Measurements from ENCODE around the gene FNDC3B.

FNDC3B gene

DNA sequence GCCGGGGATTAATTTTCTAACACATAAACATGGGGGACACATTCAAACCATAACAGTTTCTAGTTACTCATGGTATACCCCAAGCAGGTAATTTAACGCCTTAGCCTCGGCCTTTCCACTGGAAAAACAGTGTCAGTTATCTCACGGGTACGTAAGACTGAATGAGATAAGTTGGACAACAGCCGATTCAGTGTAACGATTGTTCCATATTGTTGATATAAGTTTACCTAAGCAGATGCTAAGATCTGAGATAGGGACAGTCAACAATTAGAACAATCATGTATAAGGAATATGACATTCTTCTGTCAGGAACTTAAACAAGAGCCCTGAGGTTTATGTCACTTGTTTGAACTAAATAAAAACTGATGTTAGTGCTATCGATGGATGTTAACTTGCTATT is 278.1 kb downstream of the FNDC3B start:
- Histone ChIP-seq H3K27ac (ENCODE audit: low read depth, low read length) (no peak overlapping the region), H3K4me3 (ENCODE audit: insufficient read depth, low read length, poor library complexity, severe bottlenecking) (no peak overlapping the region), H3F3A (ENCODE audit: insufficient read depth) (no peaks in the 10 kb centered on the region), H3K9ac (ENCODE audit: low read length) (no peak overlapping the region), H3K27me3 (ENCODE audit: low read length) (no peaks in the 10 kb centered on the region), H3K9me2 (replicated peaks; ENCODE audit: insufficient read depth, low read length) (no peaks in the 10 kb centered on the region), H3K9me3 (ENCODE audit: insufficient read depth, low read length) (no peaks in the 10 kb centered on the region), H3K4me2 (ENCODE audit: low read depth, low read length, poor library complexity, severe bottlenecking) (no peak overlapping the region), H3K36me3 (ENCODE audit: low read length) (no peaks in the 10 kb centered on the region), H2AFZ (ENCODE audit: low read depth, low read length, severe bottlenecking) (no peak overlapping the region), H4K20me1 (ENCODE audit: low read depth, low read length) (no peaks in the 10 kb centered on the region), H3K79me2 (ENCODE audit: insufficient read depth, low read length) (no peaks in the 10 kb centered on the region)
- TF ChIP-seq, protein P1, sequence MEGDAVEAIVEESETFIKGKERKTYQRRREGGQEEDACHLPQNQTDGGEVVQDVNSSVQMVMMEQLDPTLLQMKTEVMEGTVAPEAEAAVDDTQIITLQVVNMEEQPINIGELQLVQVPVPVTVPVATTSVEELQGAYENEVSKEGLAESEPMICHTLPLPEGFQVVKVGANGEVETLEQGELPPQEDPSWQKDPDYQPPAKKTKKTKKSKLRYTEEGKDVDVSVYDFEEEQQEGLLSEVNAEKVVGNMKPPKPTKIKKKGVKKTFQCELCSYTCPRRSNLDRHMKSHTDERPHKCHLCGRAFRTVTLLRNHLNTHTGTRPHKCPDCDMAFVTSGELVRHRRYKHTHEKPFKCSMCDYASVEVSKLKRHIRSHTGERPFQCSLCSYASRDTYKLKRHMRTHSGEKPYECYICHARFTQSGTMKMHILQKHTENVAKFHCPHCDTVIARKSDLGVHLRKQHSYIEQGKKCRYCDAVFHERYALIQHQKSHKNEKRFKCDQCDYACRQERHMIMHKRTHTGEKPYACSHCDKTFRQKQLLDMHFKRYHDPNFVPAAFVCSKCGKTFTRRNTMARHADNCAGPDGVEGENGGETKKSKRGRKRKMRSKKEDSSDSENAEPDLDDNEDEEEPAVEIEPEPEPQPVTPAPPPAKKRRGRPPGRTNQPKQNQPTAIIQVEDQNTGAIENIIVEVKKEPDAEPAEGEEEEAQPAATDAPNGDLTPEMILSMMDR (IDR thresholded peaks at IDR 0.05; ENCODE audit: insufficient read depth, low read length, poor library complexity, severe bottlenecking) = no peak
- TF ChIP-seq EZH2phosphoT487 (conservative IDR thresholded peaks at IDR 0.05; ENCODE audit: low read length) = no peak

DNA sequence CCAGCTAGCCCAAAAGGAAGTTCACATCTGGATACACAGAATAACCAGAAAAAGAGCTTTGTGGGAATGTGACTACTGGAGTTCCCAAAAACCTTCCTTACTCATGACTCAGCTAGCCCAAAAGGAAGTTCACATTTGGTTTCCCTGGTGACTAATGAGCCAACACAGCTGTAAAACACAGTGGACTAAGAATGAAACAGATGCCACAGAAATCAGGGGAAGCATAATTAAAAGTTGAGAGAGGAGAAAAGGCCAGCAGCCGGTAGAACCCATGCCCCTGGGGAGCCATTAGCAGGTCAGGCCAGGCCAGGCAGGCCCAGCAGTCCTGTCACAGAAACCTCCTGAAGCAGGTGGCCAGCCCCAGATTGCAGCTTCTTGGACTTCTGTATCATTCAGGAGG is 278.6 kb downstream of the FNDC3B start:
- Histone ChIP-seq H3F3A (ENCODE audit: insufficient read depth) (no peaks in the 10 kb centered on the region), H3K79me2 (ENCODE audit: insufficient read depth, low read length) (no peaks in the 10 kb centered on the region), H3K27me3 (ENCODE audit: low read length) (no peaks in the 10 kb centered on the region), H3K9ac (ENCODE audit: low read length) (no peak overlapping the region), H4K20me1 (ENCODE audit: low read depth, low read length) (no peaks in the 10 kb centered on the region), H3K27ac (ENCODE audit: low read depth, low read length) (no peak overlapping the region), H3K4me2 (ENCODE audit: low read depth, low read length, poor library complexity, severe bottlenecking) (no peak overlapping the region), H3K9me3 (ENCODE audit: insufficient read depth, low read length) (no peaks in the 10 kb centered on the region), H3K36me3 (ENCODE audit: low read length) (no peaks in the 10 kb centered on the region), H3K9me2 (replicated peaks; ENCODE audit: insufficient read depth, low read length) (no peaks in the 10 kb centered on the region), H3K4me3 (ENCODE audit: insufficient read depth, low read length, poor library complexity, severe bottlenecking) (no peak overlapping the region), H2AFZ (ENCODE audit: low read depth, low read length, severe bottlenecking) (no peak overlapping the region)
- TF ChIP-seq EZH2phosphoT487 (conservative IDR thresholded peaks at IDR 0.05; ENCODE audit: low read length) = no peak
- TF ChIP-seq, protein P1 (IDR thresholded peaks at IDR 0.05; ENCODE audit: insufficient read depth, low read length, poor library complexity, severe bottlenecking) = no peak

DNA sequence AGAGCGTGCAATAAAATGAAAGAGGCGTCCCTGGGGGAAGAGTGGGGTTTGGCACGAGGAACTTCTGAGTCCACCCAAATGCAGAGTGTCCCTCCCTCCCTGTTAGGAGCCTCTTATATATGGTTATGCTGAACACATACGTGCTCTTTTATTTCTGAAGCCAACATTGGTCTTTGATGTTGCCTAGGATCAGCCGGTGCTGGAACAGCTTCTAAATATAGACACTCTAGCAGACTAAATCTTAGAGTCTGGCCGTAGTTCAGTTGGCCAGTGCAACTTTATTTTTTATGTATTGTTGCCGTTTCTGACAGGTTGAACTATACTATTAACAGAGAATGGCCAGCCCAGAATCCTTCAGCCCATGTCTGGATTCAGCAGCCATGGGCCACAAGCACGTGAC is 280.2 kb downstream of the FNDC3B start:
- no peaks in the 10 kb centered on the region for H3K27me3 ChIP-seq (ENCODE audit: low read length)
- no peak overlapping the region for H2AFZ ChIP-seq (ENCODE audit: low read depth, low read length, severe bottlenecking)
- TF ChIP-seq, protein P1 (IDR thresholded peaks at IDR 0.05; ENCODE audit: insufficient read depth, low read length, poor library complexity, severe bottlenecking) = no peak
- no peak for TF ChIP-seq EZH2phosphoT487 (conservative IDR thresholded peaks at IDR 0.05; ENCODE audit: low read length)
- no peaks in the 10 kb centered on the region for H3K9me2 ChIP-seq (replicated peaks; ENCODE audit: insufficient read depth, low read length)
- H3K36me3 ChIP-seq (ENCODE audit: low read length) = no peaks in the 10 kb centered on the region
- H3F3A ChIP-seq (ENCODE audit: insufficient read depth) = no peaks in the 10 kb centered on the region
- H3K9ac ChIP-seq (ENCODE audit: low read length) = no peak overlapping the region
- H3K27ac ChIP-seq (ENCODE audit: low read depth, low read length) = no peak overlapping the region
- H4K20me1 ChIP-seq (ENCODE audit: low read depth, low read length) = no peaks in the 10 kb centered on the region
- H3K4me3 ChIP-seq (ENCODE audit: insufficient read depth, low read length, poor library complexity, severe bottlenecking) = no peak overlapping the region
- no peaks in the 10 kb centered on the region for H3K9me3 ChIP-seq (ENCODE audit: insufficient read depth, low read length)
- H3K79me2 ChIP-seq (ENCODE audit: insufficient read depth, low read length) = no peaks in the 10 kb centered on the region
- H3K4me2 ChIP-seq (ENCODE audit: low read depth, low read length, poor library complexity, severe bottlenecking) = no peak overlapping the region

Measured in SU-DHL-6 (cell line).